Osteoblast (primary cell): Measurements from ENCODE around the gene RAB36. TPM values are rescaled to one million over a fixed set of nuclear protein-coding genes. Genes with fewer than 3 reads are reported as not detected.

Experiments used
- DNase-seq: peaks from one replicate; pipeline ENCODE4 v3.0.0; 2011; ENCODE audit warnings: low spot score, mixed read lengths; ENCODE audit not compliant: insufficient read length; ENCODE audit errors: missing footprints
- H2AFZ ChIP-seq: 2 replicates; pipeline ENCODE4 v1.6.0; 2011; ENCODE audit warnings: mild to moderate bottlenecking, low read length
- H3K27ac ChIP-seq: 2 replicates; pipeline ENCODE4 v1.5.1; 2011; ENCODE audit warnings: mild to moderate bottlenecking, low read depth, low read length, moderate library complexity
- H3K27me3 ChIP-seq: 2 replicates; pipeline ENCODE4 v1.6.0; 2012; ENCODE audit warnings: mild to moderate bottlenecking, control low read depth, inconsistent platforms, low read length, moderate library complexity; ENCODE audit not compliant: insufficient read depth
- H3K36me3 ChIP-seq: 2 replicates; pipeline ENCODE4 v1.5.1; 2011; ENCODE audit warnings: mild to moderate bottlenecking, low read length, control low read depth, moderate library complexity; ENCODE audit not compliant: insufficient read depth
- H3K4me1 ChIP-seq: 2 replicates; pipeline ENCODE4 v1.5.1; 2011; ENCODE audit warnings: mild to moderate bottlenecking, low read length, control low read depth, moderate library complexity; ENCODE audit not compliant: insufficient read depth
- H3K4me2 ChIP-seq: 2 replicates; pipeline ENCODE4 v1.6.0; 2011; ENCODE audit warnings: mild to moderate bottlenecking, low read length; ENCODE audit not compliant: insufficient read depth
- H3K4me3 ChIP-seq: fragments of 200-600 bp; sonication (generic); 3 replicates; pipeline ENCODE4 v1.5.1; 2012; ENCODE audit warnings: mild to moderate bottlenecking, low read length, inconsistent platforms; ENCODE audit not compliant: insufficient read depth
- H3K79me2 ChIP-seq: 2 replicates; pipeline ENCODE4 v1.6.0; 2012; ENCODE audit warnings: mild to moderate bottlenecking, low read length, control low read depth, inconsistent platforms; ENCODE audit not compliant: insufficient read depth
- H3K9me3 ChIP-seq: 2 replicates; pipeline ENCODE4 v1.5.1; 2011; ENCODE audit warnings: low read depth, low read length, control low read depth
- H4K20me1 ChIP-seq: 2 replicates; pipeline ENCODE4 v1.6.0; 2012; ENCODE audit warnings: mild to moderate bottlenecking, low read length, control low read depth; ENCODE audit not compliant: insufficient read depth
- CTCF ChIP-seq: IDR thresholded peaks from 2 replicates; pipeline ENCODE4 v1.5.1; 2011; ENCODE audit warnings: mild to moderate bottlenecking, low read depth, low read length, moderate library complexity; ENCODE audit errors: extremely low read depth
- total RNA-seq: library from RNA; depleted of rRNA; stranded (reverse); fragments of >200 nt; gene quantifications from 2 replicates; pipeline ENCODE4 v1.2.3, GENCODE V29; 2012

RAB36 gene
- total RNA-seq, 1 donor = 7.6 TPM

DNA sequence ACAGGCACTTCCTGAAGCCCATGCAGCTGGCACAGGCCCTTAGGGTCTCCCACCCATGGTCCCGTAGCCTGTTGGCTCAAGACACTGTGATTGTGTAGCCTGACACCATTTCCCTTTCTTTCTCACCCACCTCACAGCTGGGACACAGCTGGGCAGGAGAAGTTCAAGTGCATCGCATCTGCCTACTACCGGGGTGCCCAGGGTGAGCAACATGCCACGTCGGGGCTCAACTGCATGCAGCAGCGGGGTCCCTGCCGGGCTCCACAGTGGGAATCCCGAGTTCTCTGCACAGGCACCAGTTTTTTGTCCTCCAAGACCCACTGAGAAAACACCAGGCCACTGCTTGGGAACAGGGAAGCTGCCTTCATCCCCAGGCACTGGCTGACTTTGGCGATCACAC, 10.6 kb downstream of the RAB36 start:
- no peak for TF ChIP-seq CTCF
- H3K27ac ChIP-seq = no peak overlapping the region
- H3K27me3 ChIP-seq = no peaks in the 10 kb centered on the region
- no peaks in the 10 kb centered on the region for H3K79me2 ChIP-seq
- no peaks in the 10 kb centered on the region for H4K20me1 ChIP-seq
- DNase-seq = no peak
- no peaks in the 10 kb centered on the region for H3K4me1 ChIP-seq
- no peaks in the 10 kb centered on the region for H3K36me3 ChIP-seq
- H3K4me2 ChIP-seq = no peak overlapping the region
- no peak overlapping the region for H3K4me3 ChIP-seq
- H2AFZ ChIP-seq = no peak overlapping the region
- H3K9me3 ChIP-seq = no peaks in the 10 kb centered on the region

DNA sequence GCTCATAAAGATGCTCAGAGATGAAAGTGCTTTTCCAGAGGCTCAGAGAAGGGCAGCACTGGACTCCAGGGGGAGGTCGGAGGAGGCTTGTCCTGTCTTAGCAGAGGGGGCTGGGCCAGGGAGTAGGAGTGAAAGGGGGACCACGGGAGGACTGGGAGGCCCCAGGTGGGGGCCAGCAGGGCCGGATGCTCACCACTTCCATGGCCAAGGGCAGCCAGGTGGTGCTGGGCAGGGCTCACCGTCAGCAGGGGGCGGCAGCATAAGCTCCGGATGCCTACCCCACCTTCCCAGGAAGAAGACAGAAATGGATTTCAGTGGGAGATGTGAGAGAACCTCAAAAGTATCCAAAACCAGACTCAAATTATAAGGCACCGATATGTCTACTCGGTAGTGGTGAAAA, 11.0 kb downstream of the RAB36 start:
- H2AFZ ChIP-seq = no peak overlapping the region
- no peaks in the 10 kb centered on the region for H3K27me3 ChIP-seq
- H3K79me2 ChIP-seq = no peaks in the 10 kb centered on the region
- H3K27ac ChIP-seq = no peak overlapping the region
- no peaks in the 10 kb centered on the region for H3K36me3 ChIP-seq
- DNase-seq = peak; percentile 67
- no peak overlapping the region for H3K4me2 ChIP-seq
- no peaks in the 10 kb centered on the region for H3K4me1 ChIP-seq
- H3K4me3 ChIP-seq = no peak overlapping the region
- H3K9me3 ChIP-seq = no peaks in the 10 kb centered on the region
- TF ChIP-seq CTCF = no peak
- no peaks in the 10 kb centered on the region for H4K20me1 ChIP-seq

DNA sequence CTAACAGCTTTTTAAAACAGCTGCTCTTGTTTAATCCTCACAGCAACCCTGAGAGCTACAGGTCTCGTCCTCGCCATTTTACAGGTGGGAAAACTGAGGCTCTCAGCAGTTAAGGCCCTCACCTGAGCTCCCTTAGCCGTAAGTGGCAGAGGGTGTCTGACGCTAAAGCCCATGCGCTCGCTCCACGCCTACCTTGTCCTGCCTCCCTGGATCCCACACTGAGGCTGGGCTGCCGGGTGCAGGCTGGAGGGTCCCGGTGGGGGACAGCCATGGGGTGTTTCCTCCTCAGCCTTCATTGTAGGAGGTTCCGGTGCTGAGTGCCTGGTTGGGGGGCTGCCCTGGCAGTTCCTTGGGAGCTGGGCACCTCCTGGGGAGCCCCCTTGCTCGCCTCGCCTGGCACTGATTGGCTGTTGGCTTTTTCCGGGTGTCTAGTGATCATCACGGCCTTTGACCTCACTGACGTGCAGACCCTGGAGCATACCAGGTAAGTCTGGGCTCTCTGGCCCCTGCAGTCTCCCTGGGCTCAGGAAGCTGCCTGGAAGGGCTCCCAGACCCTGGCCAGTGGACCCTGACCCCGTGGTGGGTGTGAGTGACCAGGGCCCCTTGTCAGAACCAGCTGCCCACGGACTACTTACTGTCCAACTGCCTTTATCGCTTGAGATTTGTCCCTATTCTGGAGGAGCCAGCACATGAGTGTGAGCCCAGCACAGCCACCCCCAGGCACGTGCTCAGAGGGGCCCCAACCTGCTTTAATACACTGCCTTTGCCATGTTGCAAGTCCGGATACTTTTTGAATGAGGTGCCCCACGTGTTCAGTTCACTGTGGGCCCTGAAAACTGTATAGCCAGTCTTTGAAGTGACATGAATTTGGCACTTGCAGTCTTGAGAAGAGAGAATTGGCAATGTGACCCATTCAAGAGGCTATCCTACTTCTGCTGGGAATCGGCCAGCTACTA, 12.6 kb downstream of the RAB36 start:
- Histone ChIP-seq H3K4me1 (no peaks in the 10 kb centered on the region), H3K4me3 (no peak overlapping the region), H3K4me2 (no peak overlapping the region), H3K79me2 (no peaks in the 10 kb centered on the region), H3K9me3 (no peaks in the 10 kb centered on the region), H4K20me1 (no peaks in the 10 kb centered on the region), H3K27ac (no peak overlapping the region), H2AFZ (no peak overlapping the region), H3K36me3 (no peaks in the 10 kb centered on the region), H3K27me3 (no peaks in the 10 kb centered on the region)
- no peak for TF ChIP-seq CTCF
- no peak for DNase-seq

GRCh38 chr22:23158516-23159290, 13.4 kb downstream of the RAB36 start:
- H4K20me1 ChIP-seq = no peaks in the 10 kb centered on the region
- DNase-seq = no peak
- no peak overlapping the region for H3K27ac ChIP-seq
- no peak for TF ChIP-seq CTCF
- no peak overlapping the region for H3K4me3 ChIP-seq
- H3K27me3 ChIP-seq = no peaks in the 10 kb centered on the region
- no peak overlapping the region for H3K4me2 ChIP-seq
- H3K9me3 ChIP-seq = no peaks in the 10 kb centered on the region
- H3K79me2 ChIP-seq = no peaks in the 10 kb centered on the region
- no peak overlapping the region for H2AFZ ChIP-seq
- H3K36me3 ChIP-seq = no peaks in the 10 kb centered on the region
- no peaks in the 10 kb centered on the region for H3K4me1 ChIP-seq
